B cell (primary cell): Measurements from ENCODE around the gene DLG2. TPM values are rescaled to one million over a fixed set of nuclear protein-coding genes. Genes with fewer than 3 reads are reported as not detected.

Experiments
- ATAC-seq: fragments of 200-7000 bp; cut with Tn5 transposase; one replicate; pipeline ENCODE4 v1.10.0; 2021; ENCODE audit warnings: low read depth, mild to moderate bottlenecking, moderate number of reproducible peaks, moderate library complexity
- CTCF ChIA-PET: fragments of 350-600 bp; sonication (Branson Sonifier 250); formaldehyde crosslinking; loops from one replicate; lab custom pipeline; 2021; ENCODE audit warnings: antibody characterized with exemption, inconsistent platforms; lab: Charles Lee
- POLR2A ChIA-PET: fragments of 350-600 bp; sonication (Branson Sonifier 250); formaldehyde crosslinking; loops from one replicate; lab custom pipeline; 2021; ENCODE audit warnings: antibody characterized with exemption; lab: Charles Lee
- DNase-seq: peaks from one replicate; pipeline ENCODE4 v3.0.0; 2013
- H2AFZ ChIP-seq: 2 replicates; pipeline ENCODE4 v1.6.1; 2012; ENCODE audit warnings: mild to moderate bottlenecking, low read depth, low read length; ENCODE audit not compliant: insufficient read depth, poor library complexity, severe bottlenecking
- H3K27ac ChIP-seq, 2 donors: 1 replicate in 1 of 2; 2 replicates in 1 of 2; pipeline ENCODE4 v1.5.1; 2012 to 2013; ENCODE audit warnings: low read length in 2 of 2, mild to moderate bottlenecking in 2 of 2, moderate library complexity in 1 of 2
- H3K27me3 ChIP-seq, 4 experiments: fragments of 200-600 bp in 1 of 4; sonication (generic) in 1 of 4; replicated peaks in 1 of 4; 1 replicate in 2 of 4; 2 replicates in 2 of 4; pipeline versions ENCODE4 v1.6.1 to v1.7.0; 2013 to 2016; ENCODE audit warnings: low read length in 3 of 4, mild to moderate bottlenecking in 2 of 4, mixed read lengths in 1 of 4, moderate library complexity in 1 of 4; ENCODE audit not compliant: insufficient read depth in 4 of 4, control insufficient read depth in 3 of 4; ENCODE audit errors: control extremely low read depth in 1 of 4
- H3K36me3 ChIP-seq, 2 experiments: replicated peaks in 1 of 2; 1 replicate in 1 of 2; 2 replicates in 1 of 2; pipeline versions ENCODE4 v1.6.1 to v1.7.1; 2013; ENCODE audit warnings: low read length in 1 of 2; ENCODE audit not compliant: insufficient read depth in 2 of 2, control insufficient read depth in 1 of 2; ENCODE audit errors: control extremely low read depth in 1 of 2, extremely low read depth in 1 of 2
- H3K4me1 ChIP-seq, 2 donors: fragments of 200-600 bp in 1 of 2; sonication (generic) in 1 of 2; 1 replicate in 1 of 2; 2 replicates in 1 of 2; pipeline versions ENCODE4 v1.5.1 to v1.6.1; 2013 to 2017; ENCODE audit warnings: low read length in 2 of 2; ENCODE audit not compliant: control insufficient read depth in 2 of 2, insufficient read depth in 2 of 2
- H3K4me2 ChIP-seq: replicated peaks from 2 replicates; pipeline ENCODE3; 2012; ENCODE audit warnings: mild to moderate bottlenecking, low read depth, low read length; ENCODE audit not compliant: poor library complexity, severe bottlenecking
- H3K4me3 ChIP-seq, 5 experiments: fragments of 200-600 bp in 1 of 5; sonication (generic) in 1 of 5; 1 replicate in 3 of 5; 2 replicates in 2 of 5; pipeline versions ENCODE4 v1.5.1 to v1.7.0; 2011 to 2016; ENCODE audit warnings: low read length in 4 of 5, mild to moderate bottlenecking in 4 of 5, low read depth in 2 of 5, control low read depth in 1 of 5, moderate library complexity in 1 of 5; ENCODE audit not compliant: insufficient read depth in 1 of 5; ENCODE audit errors: control extremely low read depth in 1 of 5, extremely low read depth in 1 of 5
- H3K79me2 ChIP-seq: fragments of 200-600 bp; sonication (generic); one replicate; pipeline ENCODE4 v1.6.0; 2016; ENCODE audit warnings: low read length; ENCODE audit not compliant: control insufficient read depth, insufficient read depth
- H3K9ac ChIP-seq: fragments of 200-600 bp; sonication (generic); 2 replicates; pipeline ENCODE4 v1.6.1; 2017; ENCODE audit warnings: mild to moderate bottlenecking, low read length, moderate library complexity
- H3K9me3 ChIP-seq, 3 donors: one replicate each; pipeline versions ENCODE4 v1.6.1 to v1.7.1; 2013; ENCODE audit warnings: low read length in 2 of 3; ENCODE audit not compliant: control insufficient read depth in 2 of 3, insufficient read depth in 1 of 3; ENCODE audit errors: control extremely low read depth in 1 of 3
- H4K20me1 ChIP-seq: 2 replicates; pipeline ENCODE4 v1.6.0; 2012; ENCODE audit warnings: mild to moderate bottlenecking, low read length; ENCODE audit not compliant: insufficient read depth, control insufficient read depth, poor library complexity, severe bottlenecking
- H3K27ac Mint-ChIP-seq: one replicate; pipeline ENCODE4 v1.8.0; 2021; ENCODE audit warnings: mixed read lengths
- H3K27me3 Mint-ChIP-seq: one replicate; pipeline ENCODE4 v1.8.0; 2021; ENCODE audit warnings: mixed read lengths
- H3K4me1 Mint-ChIP-seq: one replicate; pipeline ENCODE4 v1.8.0; 2021; ENCODE audit warnings: mixed read lengths
- H3K4me3 Mint-ChIP-seq: one replicate; pipeline ENCODE4 v1.8.0; 2021; ENCODE audit warnings: mixed read lengths
- H3K9me3 Mint-ChIP-seq: one replicate; pipeline ENCODE4 v1.8.0; 2022; ENCODE audit warnings: mixed read lengths; ENCODE audit not compliant: insufficient read depth
- CTCF ChIP-seq: fragments of 200-600 bp; IDR thresholded peaks from one replicate; pipeline ENCODE4 v1.8.0; 2022; ENCODE audit warnings: antibody characterized with exemption, mild to moderate bottlenecking
- EZH2 ChIP-seq: IDR thresholded peaks from 2 replicates; pipeline ENCODE4 v1.6.1; 2012; ENCODE audit warnings: borderline replicate concordance, low read depth, mild to moderate bottlenecking, moderate library complexity, low read length; ENCODE audit not compliant: insufficient read depth, poor library complexity, severe bottlenecking
- WGBS: methylation state at CpG from one replicate; pipeline ENCODE4 v1.1.5; 2013; ENCODE audit warnings: missing lambda C conversion rate; ENCODE audit not compliant: insufficient coverage; 5-methylcytosine and 5-hydroxymethylcytosine counted together
- intact Hi-C: fragments of 100-400 bp; cut with micrococcal nuclease; formaldehyde crosslinking; loops from one replicate; pipeline ENCODE4 v1.10.0; 2022
- polyA plus RNA-seq: library from polyadenylated mRNA; depleted of rRNA; stranded (reverse); fragments of >200 nt; gene quantifications from 2 replicates; pipeline ENCODE4 v1.2.3, GENCODE V29; 2012
- total RNA-seq, 2 donors: library from RNA; stranded (reverse); fragments of 120-200 nt in 1 of 2; gene quantifications; 1 replicate in 1 of 2; 2 replicates in 1 of 2; pipeline versions ENCODE4 v1.2.3 to v1.2.4, GENCODE V29; 2013 to 2022

Gene DLG2
- total and polyA plus RNA-seq, 2 donors (not counting 1 experiment from before 2014, with no cell fraction given) = 0.54 to 5.4 TPM

- H3K4me3 ChIP-seq = no peak overlapping the region
- no peaks in the 10 kb centered on the region for H3K4me1 ChIP-seq
- peaks cover 0 to 2% (median 2%) of the 10 kb centered on the region in 3 donors for H3K9me3 ChIP-seq
- TF ChIP-seq CTCF (no peak), EZH2 (no peak)
- intact Hi-C loops = no loop called here
- ATAC-seq (no peak), DNase-seq (no peak)
- Mint-ChIP-seq H3K4me1 (no peaks in the 10 kb centered on the region), H3K9me3 (peaks cover 5% of the 10 kb centered on the region), H3K27ac (no peak overlapping the region), H3K4me3 (no peak overlapping the region), H3K27me3 (no peaks in the 10 kb centered on the region)
- no peak overlapping the region for H3K27ac ChIP-seq
- ChIA-PET CTCF (no interaction called here), POLR2A (no interaction called here)
- no peak overlapping the region for H2AFZ ChIP-seq
- H3K9ac ChIP-seq = no peak overlapping the region
- H3K4me2 ChIP-seq = no peak overlapping the region
- H3K79me2 ChIP-seq = no peaks in the 10 kb centered on the region
- H3K27me3 ChIP-seq = no peaks in the 10 kb centered on the region
- H4K20me1 ChIP-seq = no peaks in the 10 kb centered on the region
- H3K36me3 ChIP-seq = no peaks in the 10 kb centered on the region
- WGBS = 60% methylated on average over 2 of the region's 5 CpGs
Observed at GRCh38 chr11:85531191-85531897, 95.8 kb downstream of the DLG2 start.

- no peaks in the 10 kb centered on the region for H3K27me3 ChIP-seq
- intact Hi-C loops = no loop called here
- CTCF ChIA-PET = no interaction called here
Observed at GRCh38 chr11:85530634-85531033, 96.5 kb downstream of the DLG2 start.

More at GRCh38 chr11:85530634-85531033, 96.5 kb downstream of the DLG2 start:
- no peak for DNase-seq
- Histone ChIP-seq H4K20me1 (no peaks in the 10 kb centered on the region), H3K9ac (no peak overlapping the region), H3K4me1 (no peaks in the 10 kb centered on the region), H3K36me3 (no peaks in the 10 kb centered on the region), H3K79me2 (no peaks in the 10 kb centered on the region), H3K4me2 (no peak overlapping the region), H2AFZ (no peak overlapping the region), H3K27ac (no peak overlapping the region), H3K4me3 (no peak overlapping the region), H3K9me3 (peaks cover 0 to 2% (median 0%) of the 10 kb centered on the region in 3 donors)
- no peak for ATAC-seq
- peaks cover 5% of the 10 kb centered on the region for H3K9me3 Mint-ChIP-seq
- no peaks in the 10 kb centered on the region for H3K27me3 Mint-ChIP-seq
- WGBS = no CpG with 5 or more reads among the region's 1 CpG
- no peak for TF ChIP-seq CTCF
- no peak for TF ChIP-seq EZH2
- POLR2A ChIA-PET = no interaction called here
- H3K27ac Mint-ChIP-seq = no peak overlapping the region
- no peaks in the 10 kb centered on the region for H3K4me1 Mint-ChIP-seq
- no peak overlapping the region for H3K4me3 Mint-ChIP-seq
